ENCODE data around the gene STK11.

STK11 gene

GRCh38 chr19:1213391-1214286, 8.1 kb downstream of the STK11 start:
- Histone ChIP-seq H3K9me3 (ENCODE audit: control insufficient read depth, low read length) (no peaks in the 10 kb centered on the region), H3K27me3 (replicated peaks; ENCODE audit: control insufficient read depth, insufficient read depth, low read length, poor library complexity, severe bottlenecking) (no peaks in the 10 kb centered on the region), H3K27ac (ENCODE audit: insufficient read depth, low read length, poor library complexity, severe bottlenecking) (peak overlapping the region; percentile 66), H3K4me3 (ENCODE audit: insufficient read depth, low read depth, low read length, poor library complexity, severe bottlenecking) (peak overlapping the region; percentile 13), H3K36me3 (ENCODE audit: control insufficient read depth, insufficient read depth, low read length) (peaks cover 8% of the 10 kb centered on the region), H3K4me1 (ENCODE audit: control insufficient read depth, insufficient read depth, low read length, poor library complexity, severe bottlenecking) (peaks cover 35% of the 10 kb centered on the region)
- DNase-seq = peak; percentile 39 to 62 (median 54)

DNA sequence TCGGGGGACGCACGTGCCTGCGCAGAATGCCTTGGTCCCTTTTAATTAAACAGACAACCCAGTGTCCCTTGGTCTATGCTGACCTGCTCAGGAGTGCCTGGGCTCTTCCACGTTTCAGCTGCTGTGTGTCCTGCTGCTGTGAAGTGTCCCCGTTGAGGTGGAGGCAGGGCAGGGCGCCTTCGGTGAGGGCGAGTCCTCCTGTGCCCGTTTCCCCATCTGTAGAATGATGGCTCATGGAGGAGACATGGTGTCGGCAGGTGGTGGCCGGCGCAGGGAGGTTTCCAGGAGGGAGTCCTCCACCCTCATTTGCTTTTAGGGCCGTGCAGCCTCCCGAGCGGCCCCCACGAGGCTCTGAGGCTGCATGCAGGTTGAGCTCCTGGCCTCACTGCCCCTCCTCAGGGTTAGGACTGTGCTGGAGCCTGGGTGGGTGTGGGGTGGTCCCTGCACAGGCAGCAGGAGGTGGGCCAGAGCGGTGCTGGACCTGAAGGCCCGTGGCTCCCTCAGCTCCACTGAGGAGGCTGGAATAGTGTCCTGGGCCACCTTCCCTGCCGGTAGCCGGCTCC, 8.8 kb downstream of the STK11 start:
- Histone ChIP-seq H3K27me3 (replicated peaks; ENCODE audit: control insufficient read depth, insufficient read depth, low read length, poor library complexity, severe bottlenecking) (no peaks in the 10 kb centered on the region), H3K27ac (ENCODE audit: insufficient read depth, low read length, poor library complexity, severe bottlenecking) (peak overlapping the region; percentile 11), H3K36me3 (ENCODE audit: control insufficient read depth, insufficient read depth, low read length) (peaks cover 11% of the 10 kb centered on the region), H3K4me1 (ENCODE audit: control insufficient read depth, insufficient read depth, low read length, poor library complexity, severe bottlenecking) (peaks cover 31% of the 10 kb centered on the region), H3K9me3 (ENCODE audit: control insufficient read depth, low read length) (no peaks in the 10 kb centered on the region), H3K4me3 (ENCODE audit: insufficient read depth, low read depth, low read length, poor library complexity, severe bottlenecking) (no peak overlapping the region)
- DNase-seq = no peak

GRCh38 chr19:1214862-1215731, 9.5 kb downstream of the STK11 start:
- DNase-seq = no peak
- Histone ChIP-seq H3K27ac (ENCODE audit: insufficient read depth, low read length, poor library complexity, severe bottlenecking) (peak overlapping the region; percentile 11), H3K27me3 (replicated peaks; ENCODE audit: control insufficient read depth, insufficient read depth, low read length, poor library complexity, severe bottlenecking) (no peaks in the 10 kb centered on the region), H3K4me3 (ENCODE audit: insufficient read depth, low read depth, low read length, poor library complexity, severe bottlenecking) (no peak overlapping the region), H3K36me3 (ENCODE audit: control insufficient read depth, insufficient read depth, low read length) (peaks cover 9% of the 10 kb centered on the region), H3K4me1 (ENCODE audit: control insufficient read depth, insufficient read depth, low read length, poor library complexity, severe bottlenecking) (peaks cover 25% of the 10 kb centered on the region), H3K9me3 (ENCODE audit: control insufficient read depth, low read length) (no peaks in the 10 kb centered on the region)

GRCh38 chr19:1216756-1217155, 11.2 kb downstream of the STK11 start:
- Histone ChIP-seq H3K36me3 (ENCODE audit: control insufficient read depth, insufficient read depth, low read length) (peaks cover 23% of the 10 kb centered on the region), H3K4me1 (ENCODE audit: control insufficient read depth, insufficient read depth, low read length, poor library complexity, severe bottlenecking) (peaks cover 20% of the 10 kb centered on the region), H3K9me3 (ENCODE audit: control insufficient read depth, low read length) (no peaks in the 10 kb centered on the region), H3K27ac (ENCODE audit: insufficient read depth, low read length, poor library complexity, severe bottlenecking) (no peak overlapping the region), H3K4me3 (ENCODE audit: insufficient read depth, low read depth, low read length, poor library complexity, severe bottlenecking) (no peak overlapping the region), H3K27me3 (replicated peaks; ENCODE audit: control insufficient read depth, insufficient read depth, low read length, poor library complexity, severe bottlenecking) (no peaks in the 10 kb centered on the region)
- no peak for DNase-seq

DNA sequence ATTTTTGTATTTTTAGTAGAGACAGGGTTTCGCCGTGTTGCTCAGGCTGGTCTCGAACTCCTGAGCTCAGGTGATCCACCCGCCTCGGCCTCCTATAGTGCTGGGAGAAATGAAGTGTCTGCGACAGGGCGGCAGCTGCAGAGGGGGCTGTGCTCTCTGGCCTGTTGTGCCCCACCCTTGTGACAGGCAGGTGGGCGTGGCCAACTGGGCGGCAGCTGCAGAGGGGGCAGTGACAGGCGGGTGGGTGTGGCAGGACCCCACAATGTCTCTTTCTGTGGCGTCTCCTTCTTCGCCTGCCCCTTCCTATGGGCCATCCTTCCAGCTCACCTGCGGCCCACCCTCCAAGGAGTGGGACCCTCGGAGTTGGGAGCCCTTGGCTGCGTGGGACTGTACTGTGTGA, 11.8 kb downstream of the STK11 start:
- H3K27me3 ChIP-seq (replicated peaks; ENCODE audit: control insufficient read depth, insufficient read depth, low read length, poor library complexity, severe bottlenecking) = no peaks in the 10 kb centered on the region
- H3K27ac ChIP-seq (ENCODE audit: insufficient read depth, low read length, poor library complexity, severe bottlenecking) = no peak overlapping the region
- H3K4me1 ChIP-seq (ENCODE audit: control insufficient read depth, insufficient read depth, low read length, poor library complexity, severe bottlenecking) = peaks cover 20% of the 10 kb centered on the region
- H3K4me3 ChIP-seq (ENCODE audit: insufficient read depth, low read depth, low read length, poor library complexity, severe bottlenecking) = no peak overlapping the region
- H3K9me3 ChIP-seq (ENCODE audit: control insufficient read depth, low read length) = no peaks in the 10 kb centered on the region
- no peak for DNase-seq
- H3K36me3 ChIP-seq (ENCODE audit: control insufficient read depth, insufficient read depth, low read length) = peaks cover 28% of the 10 kb centered on the region

GRCh38 chr19:1218751-1219567, 13.4 kb downstream of the STK11 start:
- Histone ChIP-seq H3K9me3 (ENCODE audit: control insufficient read depth, low read length) (no peaks in the 10 kb centered on the region), H3K36me3 (ENCODE audit: control insufficient read depth, insufficient read depth, low read length) (peaks cover 43% of the 10 kb centered on the region), H3K4me1 (ENCODE audit: control insufficient read depth, insufficient read depth, low read length, poor library complexity, severe bottlenecking) (peaks cover 10% of the 10 kb centered on the region), H3K4me3 (ENCODE audit: insufficient read depth, low read depth, low read length, poor library complexity, severe bottlenecking) (no peak overlapping the region), H3K27ac (ENCODE audit: insufficient read depth, low read length, poor library complexity, severe bottlenecking) (no peak overlapping the region), H3K27me3 (replicated peaks; ENCODE audit: control insufficient read depth, insufficient read depth, low read length, poor library complexity, severe bottlenecking) (no peaks in the 10 kb centered on the region)
- no peak for DNase-seq

DNA sequence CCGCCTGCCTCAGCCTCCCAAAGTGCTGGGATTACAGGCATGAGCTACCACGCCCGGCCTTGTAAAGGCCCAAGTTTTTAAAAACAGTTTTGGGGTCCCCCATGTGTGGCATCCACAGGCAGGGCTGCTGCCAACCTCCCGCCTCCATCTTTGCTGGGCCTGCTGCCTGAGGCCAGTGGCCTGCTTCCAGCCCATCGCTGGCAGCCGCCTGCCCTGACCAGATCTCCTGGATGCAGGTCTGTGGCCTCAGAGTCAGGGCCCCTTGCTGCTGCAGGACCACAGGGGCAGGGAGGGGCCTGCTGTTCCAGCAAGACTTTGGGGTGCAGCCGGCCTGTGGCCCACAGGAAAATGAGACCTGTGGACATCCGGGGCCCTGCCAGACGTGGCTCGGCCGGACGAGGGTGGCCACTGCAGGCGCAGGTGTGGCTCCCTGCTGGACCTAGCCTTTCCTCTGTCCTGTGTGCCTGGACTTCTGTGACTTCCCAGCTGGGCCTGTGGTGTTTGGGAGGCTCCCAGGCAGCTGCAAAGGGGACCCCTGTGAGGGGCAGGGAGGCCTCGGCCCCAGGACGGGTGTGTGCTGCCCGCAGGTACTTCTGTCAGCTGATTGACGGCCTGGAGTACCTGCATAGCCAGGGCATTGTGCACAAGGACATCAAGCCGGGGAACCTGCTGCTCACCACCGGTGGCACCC, 14.4 kb downstream of the STK11 start:
- H3K27ac ChIP-seq (ENCODE audit: insufficient read depth, low read length, poor library complexity, severe bottlenecking) = no peak overlapping the region
- no peaks in the 10 kb centered on the region for H3K27me3 ChIP-seq (replicated peaks; ENCODE audit: control insufficient read depth, insufficient read depth, low read length, poor library complexity, severe bottlenecking)
- H3K36me3 ChIP-seq (ENCODE audit: control insufficient read depth, insufficient read depth, low read length) = peaks cover 49% of the 10 kb centered on the region
- no peak overlapping the region for H3K4me3 ChIP-seq (ENCODE audit: insufficient read depth, low read depth, low read length, poor library complexity, severe bottlenecking)
- no peak for DNase-seq
- no peaks in the 10 kb centered on the region for H3K9me3 ChIP-seq (ENCODE audit: control insufficient read depth, low read length)
- H3K4me1 ChIP-seq (ENCODE audit: control insufficient read depth, insufficient read depth, low read length, poor library complexity, severe bottlenecking) = peaks cover under 1% of the 10 kb centered on the region

DNA sequence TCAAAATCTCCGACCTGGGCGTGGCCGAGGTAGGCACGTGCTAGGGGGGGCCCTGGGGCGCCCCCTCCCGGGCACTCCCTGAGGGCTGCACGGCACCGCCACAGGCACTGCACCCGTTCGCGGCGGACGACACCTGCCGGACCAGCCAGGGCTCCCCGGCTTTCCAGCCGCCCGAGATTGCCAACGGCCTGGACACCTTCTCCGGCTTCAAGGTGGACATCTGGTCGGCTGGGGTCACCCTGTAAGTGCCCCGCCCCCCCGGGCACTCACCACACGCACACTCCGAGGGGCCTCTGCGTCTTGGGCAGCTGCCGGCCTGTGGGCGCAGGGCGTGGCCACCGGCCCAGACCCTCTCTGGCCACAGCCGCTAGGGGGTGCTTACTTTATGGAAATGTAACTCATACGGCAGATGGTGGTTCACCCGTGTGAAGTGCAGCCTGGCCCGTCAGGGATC, 14.9 kb downstream of the STK11 start:
- H3K4me1 ChIP-seq (ENCODE audit: control insufficient read depth, insufficient read depth, low read length, poor library complexity, severe bottlenecking) = no peaks in the 10 kb centered on the region
- no peak overlapping the region for H3K4me3 ChIP-seq (ENCODE audit: insufficient read depth, low read depth, low read length, poor library complexity, severe bottlenecking)
- DNase-seq = no peak
- no peaks in the 10 kb centered on the region for H3K27me3 ChIP-seq (replicated peaks; ENCODE audit: control insufficient read depth, insufficient read depth, low read length, poor library complexity, severe bottlenecking)
- peaks cover 49% of the 10 kb centered on the region for H3K36me3 ChIP-seq (ENCODE audit: control insufficient read depth, insufficient read depth, low read length)
- no peaks in the 10 kb centered on the region for H3K9me3 ChIP-seq (ENCODE audit: control insufficient read depth, low read length)
- H3K27ac ChIP-seq (ENCODE audit: insufficient read depth, low read length, poor library complexity, severe bottlenecking) = no peak overlapping the region

All from effector memory CD4-positive, alpha-beta T cell (primary cell).